Testis (tissue), 2 donors: ENCODE data around the gene TRAP1.
"Not testable (repeated sequence)": the region's sequence is repeated elsewhere in the genome, so short reads cannot be mapped to it uniquely, and the experiment has no call there.

ENCODE experiments used
- CTCF ChIP-seq, 3 experiments: fragments of 450-650 bp in 2 of 3; fragments of 200-600 bp in 1 of 3; sonication (generic) in 1 of 3; IDR thresholded peaks; one replicate each; pipeline ENCODE4 v1.5.1; 2016 to 2019; ENCODE audit warnings: antibody characterized with exemption in 3 of 3, mild to moderate bottlenecking in 2 of 3, moderate library complexity in 1 of 3
- POLR2A ChIP-seq: fragments of 450-650 bp; IDR thresholded peaks from one replicate; pipeline ENCODE4 v1.6.1; 2017; ENCODE audit warnings: antibody characterized with exemption, mild to moderate bottlenecking, moderate library complexity

GRCh38 chr16:3656160-3656490 is 61.2 kb downstream of the TRAP1 start:
- TF ChIP-seq CTCF (IDR thresholded peaks at IDR 0.05); POLR2A: not testable (repeated sequence)
